ENCODE results near the gene NOVA2.

NOVA2 gene

GRCh38 chr19:45939792-45940514 is 33.7 kb downstream of the NOVA2 start:
- no peak for TF ChIP-seq CTCF (IDR thresholded peaks at IDR 0.05; ENCODE audit: insufficient read depth, low read length, missing control alignments)
- ChIA-PET POLR2A (no interaction called here), CTCF (no interaction called here)
- no peak overlapping the region for H3K4me3 ChIP-seq (ENCODE audit: low read depth, low read length)
- no peak for DNase-seq (ENCODE audit: low read depth, low spot score)

- no peak overlapping the region for H3K4me3 ChIP-seq (ENCODE audit: low read depth, low read length)
- ChIA-PET CTCF (no interaction called here), POLR2A (no interaction called here)
- DNase-seq (ENCODE audit: low read depth, low spot score): no peak
- no peak for TF ChIP-seq CTCF (IDR thresholded peaks at IDR 0.05; ENCODE audit: insufficient read depth, low read length, missing control alignments)
These were observed 34.8 kb downstream of the NOVA2 start for GRCh38 chr19:45938733-45939319.

GRCh38 chr19:45935267-45935666 is 38.4 kb downstream of the NOVA2 start:
- ChIA-PET CTCF (no interaction called here), POLR2A (no interaction called here)
- no peak for DNase-seq (ENCODE audit: low read depth, low spot score)
- TF ChIP-seq CTCF (IDR thresholded peaks at IDR 0.05; ENCODE audit: insufficient read depth, low read length, missing control alignments): no peak
- H3K4me3 ChIP-seq (ENCODE audit: low read depth, low read length): no peak overlapping the region

- ChIA-PET CTCF (no interaction called here), POLR2A (no interaction called here)
- TF ChIP-seq CTCF (IDR thresholded peaks at IDR 0.05; ENCODE audit: insufficient read depth, low read length, missing control alignments): no peak
- no peak for DNase-seq (ENCODE audit: low read depth, low spot score)
- no peak overlapping the region for H3K4me3 ChIP-seq (ENCODE audit: low read depth, low read length)
These were observed 39.0 kb downstream of the NOVA2 start for GRCh38 chr19:45934551-45935230.

GRCh38 chr19:45933759-45934158 is 39.9 kb downstream of the NOVA2 start:
- POLR2A ChIA-PET: no interaction called here
- TF ChIP-seq CTCF (IDR thresholded peaks at IDR 0.05; ENCODE audit: insufficient read depth, low read length, missing control alignments): no peak
- DNase-seq (ENCODE audit: low read depth, low spot score): no peak
- CTCF ChIA-PET: no interaction called here
- H3K4me3 ChIP-seq (ENCODE audit: low read depth, low read length): no peak overlapping the region

GRCh38 chr19:45931055-45931454 is 42.6 kb downstream of the NOVA2 start:
- no peak overlapping the region for H3K4me3 ChIP-seq (ENCODE audit: low read depth, low read length)
- ChIA-PET POLR2A (no interaction called here), CTCF (interaction anchor here (1.2 kb wide), 1 partner anchor 14 kb away, joined by 3 read pairs; no protein-coding TSS in a partner anchor)
- TF ChIP-seq CTCF (IDR thresholded peaks at IDR 0.05; ENCODE audit: insufficient read depth, low read length, missing control alignments): no peak
- no peak for DNase-seq (ENCODE audit: low read depth, low spot score)

Measured in AG04449 (cell line).